NB4 (cell line): ENCODE data around the gene MYADM.

ENCODE experiments used
- DNase-seq: peaks from one replicate; pipeline ENCODE4 v3.0.0; 2010; ENCODE audit warnings: low read depth
- H3K4me3 ChIP-seq: one replicate; pipeline ENCODE4 v1.5.1; 2011; ENCODE audit warnings: mild to moderate bottlenecking, low read depth, low read length, moderate library complexity
- CTCF ChIP-seq: IDR thresholded peaks from one replicate; pipeline ENCODE4 v1.5.1; 2012; ENCODE audit warnings: low read depth, low read length
- MAX ChIP-seq: IDR thresholded peaks from 2 replicates; pipeline ENCODE4 v1.6.1; 2011; ENCODE audit warnings: low read depth, low read length
- MYC ChIP-seq: IDR thresholded peaks from 2 replicates; pipeline ENCODE4 v1.6.1; 2011; ENCODE audit warnings: low read depth, low read length
- POLR2A ChIP-seq: IDR thresholded peaks from 2 replicates; pipeline ENCODE4 v1.6.1; 2011; ENCODE audit warnings: mild to moderate bottlenecking; ENCODE audit not compliant: insufficient read length; ENCODE audit errors: extremely low read depth

MYADM gene

GRCh38 chr19:53906211-53907192 lies 38.8 kb downstream of the MYADM start:
- no peak overlapping the region for H3K4me3 ChIP-seq
- DNase-seq: peak; percentile 31
- peak; percentile 62 for TF ChIP-seq CTCF
- TF ChIP-seq MYC: no peak

GRCh38 chr19:53907193-53907581 lies 39.5 kb downstream of the MYADM start:
- no peak overlapping the region for H3K4me3 ChIP-seq
- TF ChIP-seq MYC: no peak
- DNase-seq: no peak

- no peak overlapping the region for H3K4me3 ChIP-seq
Observed at GRCh38 chr19:53907690-53908089, 40.0 kb downstream of the MYADM start.

GRCh38 chr19:53908106-53908934 lies 40.6 kb downstream of the MYADM start:
- no peak overlapping the region for H3K4me3 ChIP-seq
- peak; percentile 61 for DNase-seq

More at GRCh38 chr19:53907690-53908089, 40.0 kb downstream of the MYADM start:
- no peak for DNase-seq
- TF ChIP-seq CTCF (no peak), MAX (no peak), MYC (no peak)

GRCh38 chr19:53908935-53909415 lies 41.3 kb downstream of the MYADM start, which contains the start of gene CACNG7:
Gene CACNG7, plus strand, starts transcription at chr19:53909278. Its CDS starts 3,554 bp downstream, at chr19:53912832.
- no peak within 1 kb of the TSS for H3K4me3 ChIP-seq
- TF ChIP-seq MYC (no peak), POLR2A (no peak), CTCF (no peak), MAX (no peak)
- no peak for DNase-seq

More at GRCh38 chr19:53908106-53908934, 40.6 kb downstream of the MYADM start:
- 0 out of 2 replicates have a peak, but pooled peaks have one; percentile 36 for TF ChIP-seq MYC
- TF ChIP-seq POLR2A: no peak

- H3K4me3 ChIP-seq: no peak overlapping the region
- TF ChIP-seq MYC (no peak), CTCF (no peak), MAX (no peak), POLR2A (no peak)
- no peak for DNase-seq
Observed at GRCh38 chr19:53909471-53910169, 41.9 kb downstream of the MYADM start.
